Heart right ventricle (tissue), 16 donors: ENCODE results near the gene CHFR. TPM values are rescaled to one million over a fixed set of nuclear protein-coding genes. Genes with fewer than 3 reads are reported as not detected.

Source experiments
- ATAC-seq, 8 donors: fragments of 200-7000 bp; cut with Tn5 transposase; one replicate each; pipeline ENCODE4 v1.9.1; 2020; ENCODE audit warnings: mild to moderate bottlenecking in 8 of 8, moderate library complexity in 8 of 8, moderate number of reproducible peaks in 1 of 8
- DNase-seq, 2 donors: peaks; one replicate each; pipeline ENCODE4 v3.0.0-alpha.2; 2020
- H3K27ac ChIP-seq, 10 donors: fragments of 200-600 bp; sonication (generic) in 2 of 10; one replicate each; pipeline versions ENCODE4 v1.5.0 to v1.8.0; 2020 to 2022; ENCODE audit warnings: mild to moderate bottlenecking in 3 of 10
- H3K27me3 ChIP-seq, 7 donors: fragments of 200-600 bp; one replicate each; pipeline ENCODE4 v1.8.0; 2021 to 2022; ENCODE audit warnings: mild to moderate bottlenecking in 2 of 7
- H3K36me3 ChIP-seq, 9 donors: fragments of 200-600 bp; sonication (generic) in 1 of 9; one replicate each; pipeline versions ENCODE4 v1.5.0 to v1.8.0; 2020 to 2022; ENCODE audit warnings: mild to moderate bottlenecking in 2 of 9
- H3K4me1 ChIP-seq, 9 donors: fragments of 200-600 bp; sonication (generic) in 1 of 9; one replicate each; pipeline versions ENCODE4 v1.5.0 to v1.8.0; 2020 to 2022; ENCODE audit warnings: mild to moderate bottlenecking in 4 of 9
- H3K4me3 ChIP-seq, 10 donors: fragments of 200-600 bp; sonication (generic) in 2 of 10; one replicate each; pipeline versions ENCODE4 v1.5.0 to v1.8.0; 2020 to 2022; ENCODE audit warnings: mild to moderate bottlenecking in 7 of 10, moderate library complexity in 2 of 10
- H3K9me3 ChIP-seq, 11 donors: fragments of 200-600 bp in 10 of 11; sonication (generic) in 2 of 11; one replicate each; pipeline versions ENCODE4 v1.5.0 to v1.8.0; 2013 to 2022; ENCODE audit warnings: mild to moderate bottlenecking in 2 of 11, control low read depth in 1 of 11, moderate library complexity in 1 of 11
- WGBS, 2 donors: extraction: QIAGEN DNeasy Blood & Tissue Kit; methylation state at CpG; one replicate each; pipeline ENCODE4 v1.1.7; 2013; ENCODE audit warnings: inconsistent platforms in 1 of 2; 5-methylcytosine and 5-hydroxymethylcytosine counted together
- intact Hi-C, 10 donors: fragments of 100-400 bp; cut with DNase I; formaldehyde crosslinking; loops; one replicate each; pipeline versions ENCODE4 v1.11.1 to v1.14.2; 2022
- polyA plus RNA-seq, 2 donors: library from polyadenylated mRNA; stranded (reverse); fragments of 200-250 nt; gene quantifications; one replicate each; pipeline ENCODE4 v1.2.3, GENCODE V29; 2013
- total RNA-seq, 10 donors: library from RNA; stranded (reverse); fragmentation: NEBNext Ultra II Directional in 3 of 10; extraction: Animal tissue kit (Norgen Biotek cat#: 25700) in 3 of 10; gene quantifications; one replicate each; pipeline versions ENCODE4 v1.2.1 to v1.2.4, GENCODE V29; 2021 to 2023
- TF ChIP-seq, protein P1 (sequence below), 9 donors: fragments of 200-600 bp; sonication (generic) in 2 of 9; IDR thresholded peaks; one replicate each; pipeline versions ENCODE4 v1.5.0 to v1.8.0; 2021 to 2022; ENCODE audit warnings: antibody characterized with exemption in 9 of 9, mild to moderate bottlenecking in 5 of 9, moderate library complexity in 1 of 9
- donor health status: Arrhythmogenic right ventricular cardiomyopathy.
- donor health status: ischemic (EF 13 %, LVEDD 7.1; RV severe dilation, severe dysfunction).
- donor health status: healthy with polysubstance abuse.
- donor health status: DM: no; HTN: yes; CAD: no.
- donor health status: DM: no; HTN: no; CAD: no.
- donor health status: ischemic (EF 25% LVEDD 6.9; RV normal size, moderate dysfunction).
- donor health status: ischemic (EF 25% LVEDD 5.7; RV mildly dilated, moderate dysfunction).
- donor health status: healthy.
- donor health status: DM: yes; HTN: yes; CAD: no.
- donor health status: Ischemic cardiomyopathy.
- donor health status: ischemic (EF 35%, LVEDD 5.7; RV mildly dilated, moderate dysfunction).
- donor health status: nonischemic (EF 11% LVEDD 7.7; RV severe dilation, severe dysfunction).
- donor health status: DM: yes; HTN: yes; CAD: no.
- donor health status: PGD.
- donor health status: ischemic (EF 29% LVEDD 5.4; RV normal size, mild dysfunction).
- donor health status: nonischemic (EF 23%, LVEDD 6.1; RV moderate dilation, normal function).

Gene CHFR
- total and polyA plus RNA-seq, 12 donors = 10.2 to 27.2 (median 15.0) TPM

- H3K9me3 ChIP-seq = no peaks in the 10 kb centered on the region
- intact Hi-C loops = no loop called here
- no peak overlapping the region for H3K4me3 ChIP-seq
- TF ChIP-seq, protein P1, sequence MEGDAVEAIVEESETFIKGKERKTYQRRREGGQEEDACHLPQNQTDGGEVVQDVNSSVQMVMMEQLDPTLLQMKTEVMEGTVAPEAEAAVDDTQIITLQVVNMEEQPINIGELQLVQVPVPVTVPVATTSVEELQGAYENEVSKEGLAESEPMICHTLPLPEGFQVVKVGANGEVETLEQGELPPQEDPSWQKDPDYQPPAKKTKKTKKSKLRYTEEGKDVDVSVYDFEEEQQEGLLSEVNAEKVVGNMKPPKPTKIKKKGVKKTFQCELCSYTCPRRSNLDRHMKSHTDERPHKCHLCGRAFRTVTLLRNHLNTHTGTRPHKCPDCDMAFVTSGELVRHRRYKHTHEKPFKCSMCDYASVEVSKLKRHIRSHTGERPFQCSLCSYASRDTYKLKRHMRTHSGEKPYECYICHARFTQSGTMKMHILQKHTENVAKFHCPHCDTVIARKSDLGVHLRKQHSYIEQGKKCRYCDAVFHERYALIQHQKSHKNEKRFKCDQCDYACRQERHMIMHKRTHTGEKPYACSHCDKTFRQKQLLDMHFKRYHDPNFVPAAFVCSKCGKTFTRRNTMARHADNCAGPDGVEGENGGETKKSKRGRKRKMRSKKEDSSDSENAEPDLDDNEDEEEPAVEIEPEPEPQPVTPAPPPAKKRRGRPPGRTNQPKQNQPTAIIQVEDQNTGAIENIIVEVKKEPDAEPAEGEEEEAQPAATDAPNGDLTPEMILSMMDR (IDR thresholded peaks at IDR 0.05) = no peak
- no peak for ATAC-seq
- 93 to 96% methylated on average over 15 of the region's 15 CpGs for WGBS, 2 donors
- H3K36me3 ChIP-seq = peaks cover 0 to 79% (median 40%) of the 10 kb centered on the region in 9 donors
- peaks cover 0 to 13% (median 0%) of the 10 kb centered on the region in 9 donors for H3K4me1 ChIP-seq
- no peaks in the 10 kb centered on the region for H3K27me3 ChIP-seq
- DNase-seq = no peak
- H3K27ac ChIP-seq = no peak overlapping the region
These were observed 46.3 kb downstream of the CHFR start for GRCh38 chr12:132841151-132841550.

GRCh38 chr12:132840536-132840935, 46.9 kb downstream of the CHFR start:
- WGBS, 2 donors = 91 to 94% methylated on average over 20 of the region's 20 CpGs

GRCh38 chr12:132839558-132840235, 47.7 kb downstream of the CHFR start:
- DNase-seq (no peak), ATAC-seq (no peak)
- TF ChIP-seq, protein P1 (IDR thresholded peaks at IDR 0.05) = no peak
- WGBS, 2 donors = 91% methylated on average over 14 of the region's 14 CpGs
- H3K9me3 ChIP-seq = no peaks in the 10 kb centered on the region
- no peak overlapping the region for H3K4me3 ChIP-seq
- H3K27me3 ChIP-seq = no peaks in the 10 kb centered on the region
- no peak overlapping the region for H3K27ac ChIP-seq
- H3K4me1 ChIP-seq = peaks cover 0 to 13% (median 0%) of the 10 kb centered on the region in 9 donors
- peaks cover 0 to 68% (median 37%) of the 10 kb centered on the region in 9 donors for H3K36me3 ChIP-seq
- intact Hi-C loops = no loop called here

More at GRCh38 chr12:132840536-132840935, 46.9 kb downstream of the CHFR start:
- Histone ChIP-seq H3K4me3 (no peak overlapping the region), H3K4me1 (peaks cover 0 to 13% (median 0%) of the 10 kb centered on the region in 9 donors), H3K27ac (no peak overlapping the region), H3K36me3 (peaks cover 0 to 73% (median 37%) of the 10 kb centered on the region in 9 donors), H3K9me3 (no peaks in the 10 kb centered on the region), H3K27me3 (no peaks in the 10 kb centered on the region)
- DNase-seq = no peak
- intact Hi-C loops = no loop called here
- TF ChIP-seq, protein P1 (IDR thresholded peaks at IDR 0.05) = no peak
- ATAC-seq = peak in 1 of 8 donors; percentile 15

- peak in 6 of 8 donors; percentile 16 to 51 (median 24) for ATAC-seq
- H3K27me3 ChIP-seq = no peaks in the 10 kb centered on the region
- H3K36me3 ChIP-seq = peaks cover 0 to 66% (median 28%) of the 10 kb centered on the region in 9 donors
- intact Hi-C loops = no loop called here
- TF ChIP-seq, protein P1 (IDR thresholded peaks at IDR 0.05) = no peak
- no peaks in the 10 kb centered on the region for H3K9me3 ChIP-seq
- peak overlapping the region in 8 of 10 donors; percentile 6 to 71 (median 52) for H3K27ac ChIP-seq
- peaks cover 0 to 13% (median 0%) of the 10 kb centered on the region in 9 donors for H3K4me1 ChIP-seq
- DNase-seq = no peak
- WGBS, 2 donors = 85% methylated on average over 17 of the region's 17 CpGs
- H3K4me3 ChIP-seq = no peak overlapping the region
These were observed 48.9 kb downstream of the CHFR start for GRCh38 chr12:132838410-132839080.
